ENCODE data around the gene NOD2.

The NOD2 gene

DNA sequence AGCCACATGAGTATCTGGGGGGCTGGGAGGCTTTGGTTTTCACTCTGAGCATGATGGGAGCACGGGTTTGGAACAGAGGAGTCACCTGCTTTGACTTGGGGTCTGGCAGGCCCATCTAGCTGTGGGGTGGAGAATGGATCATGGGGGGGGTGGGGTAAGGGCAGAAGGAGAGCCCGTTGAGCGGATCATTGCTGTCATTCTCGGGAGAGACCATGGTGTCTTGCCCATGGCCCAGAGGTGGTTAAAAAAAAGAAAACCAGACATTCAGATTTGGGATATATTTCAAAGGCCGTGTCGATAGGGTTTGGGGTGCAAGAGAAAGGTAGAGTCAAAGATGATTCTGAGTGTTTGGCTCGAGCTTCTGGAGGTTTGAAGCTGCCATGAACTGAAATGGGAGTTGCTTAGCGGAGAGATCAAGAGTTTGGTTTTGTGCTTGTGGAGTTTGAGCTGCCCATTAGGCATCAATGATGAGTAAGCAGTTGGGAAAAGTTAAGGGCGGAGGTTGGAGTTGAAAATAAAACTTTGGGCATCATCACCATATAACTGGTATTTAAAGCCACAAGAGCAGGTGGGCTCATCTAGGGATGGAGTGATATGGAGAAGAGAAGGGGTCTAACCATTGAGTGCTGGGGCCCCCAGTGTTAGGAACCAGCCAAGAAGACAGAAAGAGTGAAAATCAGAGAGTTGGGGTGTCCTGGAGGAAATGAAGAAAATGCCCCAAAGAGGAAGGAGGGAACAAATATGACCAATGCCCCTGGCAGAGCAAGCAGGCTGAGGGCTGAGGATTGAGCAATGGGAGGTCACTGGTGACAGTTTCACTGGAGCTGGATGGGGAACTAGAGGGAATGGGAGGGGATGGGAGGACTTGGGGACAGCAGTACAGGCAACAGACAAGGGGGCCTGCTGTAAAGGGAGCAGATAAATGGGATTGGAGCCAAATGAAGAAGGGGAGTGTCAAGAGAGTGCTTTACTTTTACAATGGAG lies 1.9 kb downstream of the NOD2 start:
- DNase-seq = no peak

DNA sequence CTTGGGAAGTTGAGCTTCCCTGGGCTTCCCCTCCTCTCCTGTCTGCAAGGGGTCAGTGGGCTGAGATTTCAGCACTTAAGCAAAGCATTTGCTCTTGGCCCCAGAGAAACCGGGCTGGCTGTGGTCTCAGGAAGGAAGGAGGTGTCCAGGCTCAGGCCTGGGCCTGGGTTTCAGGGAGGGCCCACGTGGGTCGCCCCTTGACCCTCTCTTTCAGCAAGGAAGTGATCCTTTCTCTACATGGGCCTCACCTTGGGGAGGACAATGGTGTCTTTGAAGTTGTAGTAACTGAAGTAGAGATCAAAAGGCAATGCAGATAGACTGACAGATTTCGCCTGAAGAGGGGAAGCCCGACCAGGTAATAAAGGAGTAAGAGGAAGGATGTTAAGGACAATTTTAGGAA lies 2.7 kb downstream of the NOD2 start:
- DNase-seq = no peak

DNA sequence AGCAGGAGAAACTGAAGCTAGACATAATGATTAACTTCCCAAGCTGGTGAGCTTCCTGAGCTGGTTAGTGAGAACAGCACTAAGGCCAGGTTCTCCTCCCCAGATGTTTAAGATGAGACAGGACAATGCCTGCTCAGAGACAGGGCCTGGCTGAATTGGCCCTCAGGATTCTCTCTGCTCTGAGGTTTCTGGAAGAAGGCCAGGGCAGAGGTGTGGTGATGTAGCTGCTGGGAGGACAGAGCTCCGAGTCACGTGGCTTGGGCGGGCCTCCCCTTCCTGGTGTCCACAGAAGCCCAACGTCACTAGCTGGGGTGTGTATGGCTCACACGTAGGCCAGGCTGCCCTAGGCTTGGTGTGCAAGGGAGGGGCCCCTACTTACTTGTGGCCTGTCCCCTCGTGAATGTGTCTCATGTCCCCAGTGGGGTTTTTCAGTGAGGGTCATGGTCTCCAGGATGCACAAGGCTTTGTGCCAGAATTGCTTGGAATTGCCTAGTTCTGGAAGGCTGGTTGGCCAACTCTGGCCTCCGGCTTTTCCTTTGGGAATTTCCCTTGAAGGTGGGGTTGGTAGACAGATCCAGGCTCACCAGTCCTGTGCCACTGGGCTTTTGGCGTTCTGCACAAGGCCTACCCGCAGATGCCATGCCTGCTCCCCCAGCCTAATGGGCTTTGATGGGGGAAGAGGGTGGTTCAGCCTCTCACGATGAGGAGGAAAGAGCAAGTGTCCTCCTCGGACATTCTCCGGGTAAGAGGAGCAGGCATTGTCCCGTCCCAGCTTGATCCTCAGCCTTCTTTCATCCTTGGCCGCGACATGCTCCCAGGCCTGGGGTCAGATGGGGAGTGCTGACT lies 3.4 kb downstream of the NOD2 start:
- DNase-seq = peak; percentile 80 to 86

DNA sequence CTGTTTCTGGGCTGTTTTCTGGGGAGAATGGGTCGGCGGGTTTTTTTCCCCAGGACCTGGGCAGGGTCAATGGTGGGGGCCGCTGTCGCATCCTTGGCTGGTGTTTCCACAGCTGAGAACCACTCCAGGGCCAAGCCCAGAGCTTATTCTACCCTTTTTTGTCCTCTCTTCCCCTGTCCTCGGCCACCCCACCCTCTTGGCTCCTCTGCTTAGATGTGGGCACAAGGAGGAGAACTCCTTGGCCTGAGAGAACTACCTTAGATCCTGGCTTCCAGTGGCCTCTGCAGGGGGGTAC lies 4.0 kb downstream of the NOD2 start:
- DNase-seq = no peak

DNA sequence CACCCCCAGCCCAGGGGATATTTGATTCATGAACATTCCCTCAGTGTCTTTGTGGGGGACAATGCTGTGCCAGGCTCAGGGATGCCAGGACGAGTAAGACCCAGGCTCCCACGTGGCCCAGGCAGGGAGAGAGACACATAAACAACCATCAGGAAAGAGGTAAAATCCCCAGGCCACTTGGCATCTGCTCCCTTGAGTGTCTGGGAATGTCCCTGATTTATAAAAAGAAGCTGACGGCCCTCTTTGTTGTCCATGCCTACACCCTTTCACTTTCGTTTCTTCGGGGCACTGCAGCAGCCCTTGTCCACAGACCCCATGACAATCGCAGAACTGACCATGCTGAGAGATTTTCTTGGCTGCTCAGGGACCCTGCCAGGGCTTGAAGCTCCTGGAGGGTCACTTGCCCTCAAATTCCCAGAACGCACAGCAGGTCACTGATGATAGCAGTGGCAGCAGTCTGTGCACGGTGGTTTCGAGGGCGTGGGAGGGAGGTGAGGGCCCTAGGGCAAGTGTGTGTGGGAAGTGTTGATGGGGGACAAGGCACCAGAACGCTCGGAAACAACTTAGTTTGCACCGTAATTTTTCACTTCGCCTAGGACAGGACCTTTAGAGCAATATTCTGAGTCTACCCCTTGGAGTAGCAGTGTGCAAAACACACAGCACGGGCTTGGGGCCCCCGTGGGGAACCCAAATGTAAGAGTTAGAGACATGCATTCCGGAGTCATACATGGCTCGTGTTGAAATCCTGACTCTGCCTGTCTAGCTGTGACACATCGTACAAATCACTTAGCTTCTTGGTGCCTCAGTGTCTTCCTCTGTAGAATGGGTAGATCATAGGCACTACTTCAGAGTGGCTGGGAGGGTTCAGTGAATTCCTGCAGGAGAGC lies 4.7 kb downstream of the NOD2 start:
- peak; percentile 76 to 80 for DNase-seq

DNA sequence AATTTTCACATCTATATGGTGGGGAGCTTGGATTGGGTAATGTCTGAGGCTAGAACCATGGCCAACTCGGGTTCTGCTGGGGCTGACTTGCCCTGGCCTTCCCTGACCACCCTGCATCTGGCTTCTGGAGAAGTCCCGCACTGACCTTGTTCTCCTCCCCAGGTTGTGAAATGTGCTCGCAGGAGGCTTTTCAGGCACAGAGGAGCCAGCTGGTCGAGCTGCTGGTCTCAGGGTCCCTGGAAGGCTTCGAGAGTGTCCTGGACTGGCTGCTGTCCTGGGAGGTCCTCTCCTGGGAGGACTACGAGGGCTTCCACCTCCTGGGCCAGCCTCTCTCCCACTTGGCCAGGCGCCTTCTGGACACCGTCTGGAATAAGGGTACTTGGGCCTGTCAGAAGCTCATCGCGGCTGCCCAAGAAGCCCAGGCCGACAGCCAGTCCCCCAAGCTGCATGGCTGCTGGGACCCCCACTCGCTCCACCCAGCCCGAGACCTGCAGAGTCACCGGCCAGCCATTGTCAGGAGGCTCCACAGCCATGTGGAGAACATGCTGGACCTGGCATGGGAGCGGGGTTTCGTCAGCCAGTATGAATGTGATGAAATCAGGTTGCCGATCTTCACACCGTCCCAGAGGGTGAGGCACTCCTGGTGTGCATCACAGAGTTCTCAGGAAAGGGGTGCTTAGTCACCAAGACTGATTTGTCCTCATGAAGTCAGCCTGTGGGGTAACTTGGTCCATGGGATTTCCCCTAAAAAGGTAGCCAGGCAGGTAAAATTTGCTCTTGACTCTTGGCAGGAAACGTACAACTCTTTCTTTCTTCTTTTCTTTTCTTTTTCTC lies 6.1 kb downstream of the NOD2 start:
- DNase-seq = peak; percentile 73 to 81

DNA sequence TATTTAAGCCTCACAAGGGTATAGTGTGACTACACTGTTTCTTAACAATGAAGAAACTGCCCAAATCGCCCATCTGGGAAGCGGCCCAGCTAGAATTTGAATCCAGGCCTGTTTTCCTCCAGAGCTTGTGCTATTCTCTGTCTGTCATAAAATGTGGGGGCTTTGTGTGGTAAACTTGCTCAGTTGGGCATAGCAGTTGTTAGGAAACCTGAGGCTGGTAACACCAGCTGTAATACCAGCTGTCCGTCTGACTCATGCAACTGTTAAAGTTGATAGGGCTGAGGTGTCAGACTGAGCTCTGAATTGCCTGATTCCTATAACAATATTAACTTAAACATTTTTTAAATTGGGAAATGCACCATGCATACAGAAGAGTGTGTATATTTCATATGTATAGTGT lies 9.3 kb downstream of the NOD2 start:
- no peak for DNase-seq

DNA sequence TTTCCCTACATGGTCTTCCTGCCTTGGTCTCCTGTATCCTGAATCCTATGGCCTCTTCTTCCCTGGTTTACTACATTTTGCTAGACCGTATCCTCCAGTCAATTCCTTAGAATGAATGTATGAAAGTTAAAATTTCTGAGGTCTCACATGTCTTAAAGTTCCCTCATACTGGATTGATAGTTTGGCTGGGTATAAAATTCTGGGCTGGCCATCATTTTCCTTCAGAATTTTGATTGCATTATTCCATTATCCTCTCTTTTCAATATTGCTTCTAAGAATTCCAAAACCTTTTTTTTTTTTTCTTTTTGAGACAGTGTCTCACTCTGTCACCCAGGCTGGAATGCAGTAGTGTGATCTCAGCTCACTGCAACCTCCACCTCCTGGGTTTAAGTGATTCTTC lies 10.8 kb downstream of the NOD2 start:
- DNase-seq = no peak

DNA sequence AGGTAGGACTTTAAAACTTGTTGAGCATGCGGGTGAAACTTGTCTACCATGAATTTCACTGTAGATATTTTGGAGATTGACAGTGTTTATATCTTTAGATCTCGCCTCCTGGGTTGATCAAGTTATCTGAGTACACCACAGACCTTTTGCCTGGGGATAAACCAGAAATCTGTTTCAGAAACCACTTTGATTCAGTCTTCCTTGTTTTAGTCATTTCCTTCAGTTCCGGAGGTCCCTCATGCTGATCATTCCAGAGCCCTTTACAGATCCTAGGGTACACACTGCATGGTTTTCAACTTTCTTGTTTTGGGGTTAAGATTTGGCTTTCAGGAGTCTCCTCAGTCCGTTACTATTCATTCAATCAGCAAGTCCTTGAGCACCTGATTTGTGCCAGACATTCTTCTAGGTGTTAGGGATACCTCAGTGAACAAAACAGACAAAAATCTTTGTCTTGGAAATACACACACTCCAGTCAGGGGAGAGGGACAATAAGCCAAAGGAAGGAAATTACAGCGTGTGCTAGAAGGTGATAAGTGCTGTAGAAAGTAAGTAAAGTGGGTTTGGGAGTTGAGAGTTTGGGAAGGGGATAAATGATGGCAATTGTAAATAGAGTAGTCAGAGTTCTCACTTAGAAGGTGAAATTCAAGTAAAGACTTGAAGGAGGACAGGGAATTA lies 12.2 kb downstream of the NOD2 start:
- DNase-seq = no peak

DNA sequence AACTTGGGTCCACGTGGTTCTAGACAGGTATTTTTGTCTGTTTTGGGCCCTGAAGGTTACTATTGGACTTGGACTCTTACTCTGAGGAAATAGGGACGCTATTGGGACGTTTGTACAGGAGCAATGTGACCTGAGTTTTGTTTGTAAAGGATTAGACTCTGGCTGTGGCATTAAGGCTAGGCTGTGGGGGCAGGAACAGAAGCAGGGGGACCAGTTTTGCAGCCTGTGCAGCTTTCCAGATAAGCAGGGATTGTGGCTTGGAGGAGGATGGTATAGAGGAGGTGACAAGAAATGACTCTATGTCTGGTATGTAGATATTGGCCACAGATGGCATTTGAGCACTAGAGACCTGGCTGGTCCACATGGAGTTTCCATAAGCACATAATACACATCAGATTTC lies 12.8 kb downstream of the NOD2 start:
- no peak for DNase-seq

DNA sequence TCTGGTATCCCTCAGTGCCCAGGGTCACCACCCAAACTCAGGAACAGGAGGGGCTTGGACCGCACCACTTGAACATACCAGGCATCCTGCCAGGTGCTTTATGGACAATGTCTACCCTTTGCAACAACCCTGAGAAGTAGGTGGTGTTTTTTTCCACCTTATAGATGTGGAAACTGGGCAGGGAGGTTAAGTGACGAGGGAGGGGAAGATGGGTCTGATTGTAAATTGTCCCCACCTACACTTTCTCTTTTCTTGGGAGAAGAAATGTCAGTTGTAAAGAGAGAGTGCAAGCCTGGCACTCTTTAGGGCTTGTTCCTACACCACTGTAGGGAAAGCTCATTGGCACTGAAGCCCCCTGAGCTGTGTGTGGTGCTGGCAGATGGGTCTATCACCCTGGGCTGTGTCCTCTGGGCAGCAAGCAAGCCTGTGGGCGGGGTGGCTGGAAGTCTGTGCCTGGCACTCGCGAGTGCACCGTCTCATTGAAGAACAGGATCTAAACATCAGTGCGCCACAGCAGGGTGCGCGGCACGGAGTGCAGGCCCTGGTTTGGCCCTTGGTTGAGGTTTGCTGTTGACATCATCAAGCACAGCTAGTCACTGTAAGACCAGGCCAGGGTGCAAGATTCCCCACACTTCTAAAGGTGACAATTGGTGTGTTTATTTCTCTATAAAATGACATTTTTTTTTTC lies 15.1 kb downstream of the NOD2 start:
- peak; percentile 64 to 71 for DNase-seq

DNA sequence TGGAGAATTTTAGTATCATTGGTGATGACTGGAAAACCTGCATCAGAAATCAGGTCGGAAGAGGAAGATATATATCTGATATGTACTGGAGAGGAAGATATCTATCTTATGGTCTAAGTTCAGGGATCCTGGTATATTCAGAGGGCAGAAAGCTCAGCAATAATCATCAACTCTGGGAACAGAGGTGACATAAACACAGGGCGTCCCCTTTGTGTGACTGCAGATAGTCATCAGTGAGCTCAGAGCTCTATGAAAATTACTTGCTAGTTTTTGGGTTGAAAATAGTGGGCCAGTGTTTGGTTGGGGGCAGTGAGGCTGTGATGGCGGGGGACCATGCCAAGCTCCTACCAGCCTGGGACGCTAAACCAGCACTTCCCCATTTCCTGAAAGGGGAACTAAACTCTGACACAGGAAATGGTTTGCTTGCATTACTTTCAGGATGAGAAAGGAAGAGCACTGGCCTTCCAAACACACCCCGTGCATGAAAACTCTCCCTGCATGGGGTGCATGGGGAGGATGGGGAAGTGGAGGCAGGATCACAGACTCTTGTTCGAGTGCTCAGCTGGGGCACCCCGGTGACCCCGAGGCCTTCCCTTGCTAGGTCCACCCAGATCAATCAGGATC lies 15.8 kb downstream of the NOD2 start:
- DNase-seq = no peak

DNA sequence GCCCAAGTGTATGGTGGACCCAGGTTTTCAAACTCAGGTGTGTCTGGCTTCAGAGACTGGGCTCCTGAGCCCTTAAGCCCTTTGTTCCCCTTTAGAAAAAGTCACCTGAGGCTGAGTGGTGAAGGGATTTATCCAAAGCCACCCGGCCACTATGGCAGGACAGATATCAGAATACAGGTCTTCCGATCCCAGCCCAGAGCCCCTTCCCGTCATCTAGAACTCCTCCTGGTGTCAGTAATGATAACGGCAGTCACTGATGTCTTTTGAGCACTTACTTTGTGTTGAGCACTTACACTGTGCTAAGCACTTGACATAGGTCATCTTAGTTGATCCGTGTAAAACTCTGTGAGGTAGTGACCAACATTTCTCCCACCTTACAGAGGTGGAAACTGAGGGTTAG lies 16.6 kb downstream of the NOD2 start:
- no peak for DNase-seq

DNA sequence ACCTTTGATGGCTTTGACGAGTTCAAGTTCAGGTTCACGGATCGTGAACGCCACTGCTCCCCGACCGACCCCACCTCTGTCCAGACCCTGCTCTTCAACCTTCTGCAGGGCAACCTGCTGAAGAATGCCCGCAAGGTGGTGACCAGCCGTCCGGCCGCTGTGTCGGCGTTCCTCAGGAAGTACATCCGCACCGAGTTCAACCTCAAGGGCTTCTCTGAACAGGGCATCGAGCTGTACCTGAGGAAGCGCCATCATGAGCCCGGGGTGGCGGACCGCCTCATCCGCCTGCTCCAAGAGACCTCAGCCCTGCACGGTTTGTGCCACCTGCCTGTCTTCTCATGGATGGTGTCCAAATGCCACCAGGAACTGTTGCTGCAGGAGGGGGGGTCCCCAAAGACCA lies 17.6 kb downstream of the NOD2 start:
- DNase-seq = no peak

DNA sequence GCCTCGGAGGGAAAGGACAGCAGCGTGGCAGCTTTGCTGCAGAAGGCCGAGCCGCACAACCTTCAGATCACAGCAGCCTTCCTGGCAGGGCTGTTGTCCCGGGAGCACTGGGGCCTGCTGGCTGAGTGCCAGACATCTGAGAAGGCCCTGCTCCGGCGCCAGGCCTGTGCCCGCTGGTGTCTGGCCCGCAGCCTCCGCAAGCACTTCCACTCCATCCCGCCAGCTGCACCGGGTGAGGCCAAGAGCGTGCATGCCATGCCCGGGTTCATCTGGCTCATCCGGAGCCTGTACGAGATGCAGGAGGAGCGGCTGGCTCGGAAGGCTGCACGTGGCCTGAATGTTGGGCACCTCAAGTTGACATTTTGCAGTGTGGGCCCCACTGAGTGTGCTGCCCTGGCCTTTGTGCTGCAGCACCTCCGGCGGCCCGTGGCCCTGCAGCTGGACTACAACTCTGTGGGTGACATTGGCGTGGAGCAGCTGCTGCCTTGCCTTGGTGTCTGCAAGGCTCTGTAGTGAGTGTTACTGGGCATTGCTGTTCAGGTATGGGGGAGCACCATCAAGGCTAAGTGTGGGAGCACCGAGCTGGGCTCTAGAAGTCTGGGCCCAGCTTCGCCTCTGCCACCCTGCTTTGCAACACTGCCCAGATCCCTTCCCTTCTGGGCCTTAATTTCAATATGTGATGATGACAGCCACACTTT lies 18.6 kb downstream of the NOD2 start:
- DNase-seq = no peak

DNA sequence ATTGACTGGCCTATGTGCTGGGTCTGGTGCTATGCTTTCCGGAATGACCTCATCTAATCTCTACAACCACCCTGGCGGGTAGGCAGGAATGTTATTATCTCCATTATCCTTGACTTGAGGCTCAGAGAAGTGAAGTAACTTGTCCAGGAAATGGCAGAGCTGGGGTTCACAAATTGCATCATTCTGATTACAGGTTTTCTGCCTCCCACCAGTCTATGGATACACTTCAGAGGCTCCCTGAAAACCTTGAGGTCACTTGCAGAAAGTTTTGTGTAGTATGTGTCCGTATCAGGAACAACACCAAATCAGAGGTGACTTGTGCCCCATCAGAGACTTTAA lies 19.1 kb downstream of the NOD2 start:
- no peak for DNase-seq

DNA sequence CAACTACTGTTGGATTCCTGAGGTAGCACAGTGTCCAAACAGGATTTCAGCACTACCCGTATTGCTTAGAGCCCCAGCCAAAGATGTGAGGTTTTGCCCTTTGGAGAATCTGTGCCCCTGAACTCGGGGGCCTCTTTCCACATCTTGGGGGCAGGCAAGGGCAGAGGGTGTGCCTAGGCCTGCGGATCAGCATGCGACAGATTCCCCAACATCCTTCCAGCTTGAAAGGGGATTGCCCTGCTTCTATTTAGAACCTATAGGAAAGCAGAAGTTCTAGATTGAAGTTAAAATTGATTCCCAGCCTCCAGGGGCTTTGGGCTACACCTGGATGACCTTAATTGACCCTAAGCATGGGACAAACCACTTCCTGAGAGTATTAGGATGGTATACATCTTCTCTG lies 19.6 kb downstream of the NOD2 start:
- DNase-seq = no peak

DNA sequence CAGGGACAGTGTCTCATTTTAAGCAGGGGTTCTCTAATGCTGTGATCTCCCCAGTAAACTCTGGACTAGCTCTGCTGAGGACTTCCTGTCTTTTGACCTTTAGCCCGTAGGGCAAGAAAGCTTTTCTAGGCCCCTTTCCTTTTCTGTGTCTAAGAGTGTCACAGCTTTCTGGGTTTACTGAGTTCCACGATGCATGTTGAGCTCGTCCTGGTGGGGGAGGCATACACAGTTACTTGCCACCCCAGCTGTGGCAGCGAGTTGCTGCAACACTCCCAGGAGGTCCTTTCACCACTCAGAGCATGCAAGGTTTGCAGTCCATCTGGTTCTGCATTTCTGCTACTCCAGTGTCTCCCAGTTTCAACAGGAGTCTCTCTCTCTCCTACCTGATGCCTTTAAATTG lies 23.7 kb downstream of the NOD2 start:
- no peak for DNase-seq

DNA sequence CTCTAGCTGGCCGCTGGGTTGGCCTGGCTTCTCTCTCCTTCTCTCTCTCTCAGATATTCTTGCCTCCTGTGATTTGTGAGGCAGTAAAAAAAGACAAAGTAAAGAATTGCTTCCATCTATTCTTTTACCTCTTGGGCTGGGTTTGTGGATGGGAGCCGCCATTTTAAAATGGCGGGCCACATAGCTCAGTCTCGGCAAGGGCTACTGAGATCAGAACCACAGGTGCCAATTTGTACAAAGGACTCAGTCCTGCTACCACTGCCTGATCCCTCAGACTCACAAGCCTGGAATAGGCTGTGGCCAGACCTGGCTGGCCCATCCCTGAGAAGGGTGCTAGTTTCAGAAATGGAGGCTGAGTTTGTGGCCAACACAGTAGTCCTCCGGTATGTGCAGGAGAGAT lies 24.1 kb downstream of the NOD2 start:
- no peak for DNase-seq
